PC-3 (cell line): ENCODE results near the gene CASQ1.

Experiments used
- CTCF ChIP-seq: fragments of 300-600 bp; sonication (generic); conservative IDR thresholded peaks from 2 replicates; pipeline ENCODE4 v1.5.1; 2017; ENCODE audit warnings: antibody characterized with exemption, low read depth, mild to moderate bottlenecking, low read length
- EZH2phosphoT487 ChIP-seq: fragments of 300-600 bp; sonication (generic); IDR thresholded peaks from 2 replicates; pipeline ENCODE4 v1.6.1; 2018; ENCODE audit warnings: mild to moderate bottlenecking, antibody characterized with exemption, low read length, borderline replicate concordance

DNA sequence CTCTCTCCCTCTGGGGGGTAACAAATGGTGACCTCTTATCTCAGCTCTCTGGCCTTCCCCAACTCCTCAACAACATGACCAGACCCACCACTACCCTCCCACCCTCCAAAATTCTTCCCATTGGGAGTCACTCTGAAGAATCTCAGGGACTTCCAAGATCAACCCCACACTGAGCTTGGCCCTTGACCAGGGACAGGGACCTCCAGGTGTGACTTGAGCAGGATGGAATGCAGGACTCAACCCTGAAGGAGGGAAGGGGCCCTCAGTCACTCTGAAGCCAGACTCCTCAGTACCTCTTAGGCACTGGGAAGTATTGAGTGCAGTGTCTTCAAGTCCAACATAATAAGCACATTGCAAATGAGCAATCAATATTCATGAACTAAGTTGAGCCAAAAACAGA is 1.9 kb downstream of the CASQ1 start:
- TF ChIP-seq CTCF, result no peak
- no peak for TF ChIP-seq EZH2phosphoT487
